ENCODE results near the gene SCUBE1. TPM values are rescaled to one million over a fixed set of nuclear protein-coding genes. Genes with fewer than 3 reads are reported as not detected.

SCUBE1 gene
- total RNA-seq, 1 experiment from 2014 or later, result not detected

- Histone ChIP-seq H3K4me3 (ENCODE audit: low read depth in 2 of 2, low read length in 2 of 2) (no peak overlapping the region), H3K4me1 (ENCODE audit: control insufficient read depth, insufficient read depth, low read length) (no peaks in the 10 kb centered on the region), H3K9me3 (ENCODE audit: control insufficient read depth, insufficient read depth, low read depth, low read length) (no peaks in the 10 kb centered on the region), H3K36me3 (ENCODE audit: control insufficient read depth, insufficient read depth, low read length) (no peaks in the 10 kb centered on the region), H3K27ac (ENCODE audit: low read length) (no peak overlapping the region), H3K27me3 (ENCODE audit: control insufficient read depth, insufficient read depth, low read length) (peaks cover 2% of the 10 kb centered on the region; the same call in 1 of the 2 replicates)
- no TSS peak for BruUV-seq (replicated peaks)
- DNase-seq (ENCODE audit: low read depth, low spot score) (no peak), ATAC-seq (no peak)
- POLR2A ChIA-PET, result no interaction called here
- in situ Hi-C loops (cut with HindIII; ENCODE audit: low pct_unique_long_range_greater_than_20kb, low sequenced_read_pairs), result no loop called here
- TF ChIP-seq REST (IDR thresholded peaks at IDR 0.05; ENCODE audit: insufficient read depth in 1 of 2, low read depth in 2 of 2, low read length in 1 of 2) (no peak), SIN3A (IDR thresholded peaks at IDR 0.05; ENCODE audit: borderline replicate concordance, insufficient read depth, low read depth, low read length) (no peak), POLR2AphosphoS5 (IDR thresholded peaks at IDR 0.05; ENCODE audit: low read depth, low read length) (no peak), TCF7L2 (IDR thresholded peaks at IDR 0.05; ENCODE audit: low read depth, low read length) (no peak)
- TF ChIP-seq, protein P1, sequence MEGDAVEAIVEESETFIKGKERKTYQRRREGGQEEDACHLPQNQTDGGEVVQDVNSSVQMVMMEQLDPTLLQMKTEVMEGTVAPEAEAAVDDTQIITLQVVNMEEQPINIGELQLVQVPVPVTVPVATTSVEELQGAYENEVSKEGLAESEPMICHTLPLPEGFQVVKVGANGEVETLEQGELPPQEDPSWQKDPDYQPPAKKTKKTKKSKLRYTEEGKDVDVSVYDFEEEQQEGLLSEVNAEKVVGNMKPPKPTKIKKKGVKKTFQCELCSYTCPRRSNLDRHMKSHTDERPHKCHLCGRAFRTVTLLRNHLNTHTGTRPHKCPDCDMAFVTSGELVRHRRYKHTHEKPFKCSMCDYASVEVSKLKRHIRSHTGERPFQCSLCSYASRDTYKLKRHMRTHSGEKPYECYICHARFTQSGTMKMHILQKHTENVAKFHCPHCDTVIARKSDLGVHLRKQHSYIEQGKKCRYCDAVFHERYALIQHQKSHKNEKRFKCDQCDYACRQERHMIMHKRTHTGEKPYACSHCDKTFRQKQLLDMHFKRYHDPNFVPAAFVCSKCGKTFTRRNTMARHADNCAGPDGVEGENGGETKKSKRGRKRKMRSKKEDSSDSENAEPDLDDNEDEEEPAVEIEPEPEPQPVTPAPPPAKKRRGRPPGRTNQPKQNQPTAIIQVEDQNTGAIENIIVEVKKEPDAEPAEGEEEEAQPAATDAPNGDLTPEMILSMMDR (IDR thresholded peaks at IDR 0.05), result no peak
- intact Hi-C loops (cut with micrococcal nuclease; ENCODE audit: unreplicated experiment), result loop anchor here (5.0 kb wide), 1 partner anchor 116 kb away; no protein-coding TSS in a partner anchor
- CTCF ChIA-PET, result no interaction called here
Observed at GRCh38 chr22:43387815-43388214, 44.6 kb upstream of the SCUBE1 start.

DNA sequence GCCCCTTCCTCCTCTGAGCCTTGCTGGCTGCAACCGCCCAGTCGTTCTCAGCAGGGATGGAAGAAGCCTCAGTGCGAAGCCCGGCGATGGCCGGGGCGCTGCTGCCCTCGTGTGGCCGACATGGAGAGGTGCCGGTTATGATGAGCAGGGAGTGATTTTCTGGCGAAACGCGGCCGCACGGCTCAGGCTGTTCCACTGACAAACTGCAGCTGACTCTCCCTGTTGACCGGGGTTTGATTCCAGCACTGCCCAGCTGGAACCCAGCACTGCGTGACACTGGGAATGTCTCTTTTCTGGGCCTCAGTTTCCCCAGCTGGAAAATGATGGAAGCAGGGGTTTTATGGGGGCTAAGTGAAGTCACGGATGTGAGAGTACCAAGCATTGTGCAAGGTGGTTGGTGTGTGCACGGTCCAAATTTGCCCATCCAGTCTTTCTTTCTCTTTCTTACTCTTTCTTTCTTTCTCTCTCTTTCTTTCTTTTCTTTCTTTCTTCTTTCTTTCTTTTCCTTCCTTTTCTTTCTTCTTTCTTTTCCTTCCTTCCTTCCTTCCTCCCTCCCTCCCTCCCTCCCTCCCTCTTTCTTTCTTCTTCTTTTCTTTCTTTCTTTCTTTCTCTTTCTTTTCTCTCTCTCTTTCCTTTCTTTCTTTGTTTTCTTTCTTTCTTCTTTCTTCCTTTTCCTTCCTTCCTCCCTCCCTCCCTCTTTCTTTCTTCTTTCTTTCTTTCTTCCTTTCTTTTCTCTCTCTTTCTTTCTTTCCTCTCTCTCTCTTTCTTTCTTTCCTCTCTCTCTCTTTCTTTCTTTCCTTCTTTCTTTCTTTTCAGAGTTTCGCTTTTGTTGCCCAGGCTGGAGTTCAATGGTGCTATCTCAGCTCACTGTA is 42.8 kb upstream of the SCUBE1 start:
- H3K36me3 ChIP-seq (ENCODE audit: control insufficient read depth, insufficient read depth, low read length), result no peaks in the 10 kb centered on the region
- intact Hi-C loops (cut with micrococcal nuclease; ENCODE audit: unreplicated experiment), result loop anchor here (1.0 to 5.0 kb wide), 2 partner anchors 114 to 155 kb away; no protein-coding TSS in a partner anchor
- POLR2A ChIA-PET, result interaction anchor here (0.7 kb wide), 1 partner anchor 434 kb away, joined by 7 read pairs; no protein-coding TSS in a partner anchor
- peaks cover 2% of the 10 kb centered on the region; the same call in 1 of the 2 replicates for H3K27me3 ChIP-seq (ENCODE audit: control insufficient read depth, insufficient read depth, low read length)
- TF ChIP-seq, protein P1 (IDR thresholded peaks at IDR 0.05), result peak; percentile 88
- TF ChIP-seq POLR2AphosphoS5 (IDR thresholded peaks at IDR 0.05; ENCODE audit: low read depth, low read length), result no peak
- no peaks in the 10 kb centered on the region for H3K9me3 ChIP-seq (ENCODE audit: control insufficient read depth, insufficient read depth, low read depth, low read length)
- CTCF ChIA-PET, result interaction anchor here (0.6 to 1.2 kb wide), 2 partner anchors 112 to 414 kb away, joined by 3 to 4 read pairs; no protein-coding TSS in a partner anchor
- DNase-seq (ENCODE audit: low read depth, low spot score) (peak; percentile 45), ATAC-seq (peak; percentile 96)
- in situ Hi-C loops (cut with HindIII; ENCODE audit: low pct_unique_long_range_greater_than_20kb, low sequenced_read_pairs), result no loop called here
- H3K4me1 ChIP-seq (ENCODE audit: control insufficient read depth, insufficient read depth, low read length), result no peaks in the 10 kb centered on the region
- no TSS peak for BruUV-seq (replicated peaks)
- no peak overlapping the region for H3K27ac ChIP-seq (ENCODE audit: low read length)
- H3K4me3 ChIP-seq (ENCODE audit: low read depth in 2 of 2, low read length in 2 of 2), result no peak overlapping the region
